Cardiac muscle cell (in vitro differentiated cells and primary cell): Measurements from ENCODE around the gene RNF182. TPM values are rescaled to one million over a fixed set of nuclear protein-coding genes. Genes with fewer than 3 reads are reported as not detected.

Experiments
- DNase-seq, 2 donors: peaks; one replicate each; pipeline versions ENCODE4 v3.0.0 to v3.0.0-alpha.2; 2010 to 2017; ENCODE audit warnings: low read depth in 1 of 2, low spot score in 1 of 2
- H3K27ac ChIP-seq: fragments of 200-600 bp; sonication (generic); 2 replicates; pipeline ENCODE4 v1.5.1; 2016
- H3K27me3 ChIP-seq: fragments of 200-600 bp; sonication (generic); 2 replicates; pipeline ENCODE4 v1.6.0; 2016; ENCODE audit warnings: control low read depth
- H3K36me3 ChIP-seq: fragments of 200-600 bp; sonication (generic); 2 replicates; pipeline ENCODE4 v1.5.1; 2016; ENCODE audit warnings: control low read depth
- H3K4me1 ChIP-seq: fragments of 200-600 bp; sonication (generic); 2 replicates; pipeline ENCODE4 v1.8.1; 2017; ENCODE audit warnings: low read depth, mild to moderate bottlenecking, mixed run types
- H3K4me3 ChIP-seq: fragments of 200-600 bp; sonication (generic); 2 replicates; pipeline ENCODE4 v1.5.1; 2016; ENCODE audit warnings: mild to moderate bottlenecking
- H3K9me3 ChIP-seq: fragments of 200-600 bp; sonication (generic); 2 replicates; pipeline ENCODE4 v1.5.1; 2017; ENCODE audit warnings: low read depth, mild to moderate bottlenecking, control low read depth
- CTCF ChIP-seq: IDR thresholded peaks from 2 replicates; pipeline ENCODE4 v1.5.1; 2012; ENCODE audit warnings: low read depth, mild to moderate bottlenecking, low read length
- polyA plus RNA-seq: library from polyadenylated mRNA; unstranded; fragments of >200 nt; fragmentation: Nextera tagmentation; extraction: Ambion mirVana; gene quantifications from 2 replicates; pipeline ENCODE4 v1.2.1, GENCODE V29; 2016
- total RNA-seq: library from RNA; depleted of rRNA; stranded (reverse); fragments of >200 nt; gene quantifications from 2 replicates; pipeline ENCODE4 v1.2.3, GENCODE V29; 2016

Gene RNF182
- total and polyA plus RNA-seq, 2 experiments from 2014 or later, result 1.1 to 1.3 TPM

GRCh38 chr6:13911337-13911736 is 13.4 kb upstream of the RNF182 start:
- Histone ChIP-seq H3K27ac (no peak overlapping the region), H3K36me3 (no peaks in the 10 kb centered on the region), H3K27me3 (peaks cover 16% of the 10 kb centered on the region), H3K4me1 (no peaks in the 10 kb centered on the region), H3K4me3 (no peak overlapping the region), H3K9me3 (no peaks in the 10 kb centered on the region)
- DNase-seq, result no peak
- TF ChIP-seq CTCF, result no peak

- Histone ChIP-seq H3K4me1 (peaks cover 3% of the 10 kb centered on the region), H3K27me3 (no peaks in the 10 kb centered on the region), H3K36me3 (no peaks in the 10 kb centered on the region), H3K9me3 (no peaks in the 10 kb centered on the region), H3K27ac (no peak overlapping the region), H3K4me3 (no peak overlapping the region)
- DNase-seq, result no peak
- TF ChIP-seq CTCF, result no peak
These were observed 11.3 kb upstream of the RNF182 start for GRCh38 chr6:13913226-13914001.

- Histone ChIP-seq H3K36me3 (no peaks in the 10 kb centered on the region), H3K9me3 (no peaks in the 10 kb centered on the region), H3K27ac (no peak overlapping the region), H3K27me3 (no peaks in the 10 kb centered on the region), H3K4me3 (no peak overlapping the region), H3K4me1 (peaks cover 3% of the 10 kb centered on the region)
- TF ChIP-seq CTCF, result no peak
- peak in 1 of 2 donors; percentile 21 for DNase-seq
These were observed 10.4 kb upstream of the RNF182 start for GRCh38 chr6:13914351-13914750.

DNA sequence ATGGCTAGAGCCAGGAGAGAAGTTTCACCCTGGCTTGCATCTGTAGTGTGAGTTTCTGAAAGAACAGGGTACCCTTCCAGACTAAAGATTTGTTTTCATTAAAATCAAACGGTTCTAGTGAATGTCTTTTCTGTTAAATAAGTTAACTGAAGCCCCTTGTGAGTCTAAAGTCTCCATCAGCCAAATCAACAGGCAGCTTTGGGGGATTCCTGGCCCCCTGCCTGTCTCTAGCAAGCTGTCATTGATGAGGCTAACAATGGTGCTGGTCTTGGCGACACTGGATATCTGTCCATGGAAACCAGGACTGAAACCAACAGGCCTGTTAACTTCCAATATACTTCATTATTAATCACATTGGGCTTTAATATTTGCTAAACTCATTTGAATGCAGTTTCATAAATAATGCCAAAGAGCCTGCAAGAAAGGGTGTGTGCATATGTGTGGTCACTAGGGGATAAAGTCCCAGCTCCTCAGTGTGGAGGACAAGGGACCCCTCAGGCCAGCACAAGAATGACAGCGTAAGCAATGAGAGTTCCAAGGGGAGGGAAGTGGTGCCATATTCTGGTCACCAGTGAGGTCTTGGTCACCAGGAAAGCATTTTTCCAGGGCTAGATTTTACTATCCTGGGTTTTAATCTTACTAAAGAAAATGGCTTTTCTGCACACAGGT is 9.1 kb upstream of the RNF182 start:
- H3K9me3 ChIP-seq, result no peaks in the 10 kb centered on the region
- no peaks in the 10 kb centered on the region for H3K27me3 ChIP-seq
- peaks cover 3% of the 10 kb centered on the region for H3K4me1 ChIP-seq
- no peak overlapping the region for H3K27ac ChIP-seq
- no peak for TF ChIP-seq CTCF
- H3K36me3 ChIP-seq, result no peaks in the 10 kb centered on the region
- H3K4me3 ChIP-seq, result no peak overlapping the region
- no peak for DNase-seq

DNA sequence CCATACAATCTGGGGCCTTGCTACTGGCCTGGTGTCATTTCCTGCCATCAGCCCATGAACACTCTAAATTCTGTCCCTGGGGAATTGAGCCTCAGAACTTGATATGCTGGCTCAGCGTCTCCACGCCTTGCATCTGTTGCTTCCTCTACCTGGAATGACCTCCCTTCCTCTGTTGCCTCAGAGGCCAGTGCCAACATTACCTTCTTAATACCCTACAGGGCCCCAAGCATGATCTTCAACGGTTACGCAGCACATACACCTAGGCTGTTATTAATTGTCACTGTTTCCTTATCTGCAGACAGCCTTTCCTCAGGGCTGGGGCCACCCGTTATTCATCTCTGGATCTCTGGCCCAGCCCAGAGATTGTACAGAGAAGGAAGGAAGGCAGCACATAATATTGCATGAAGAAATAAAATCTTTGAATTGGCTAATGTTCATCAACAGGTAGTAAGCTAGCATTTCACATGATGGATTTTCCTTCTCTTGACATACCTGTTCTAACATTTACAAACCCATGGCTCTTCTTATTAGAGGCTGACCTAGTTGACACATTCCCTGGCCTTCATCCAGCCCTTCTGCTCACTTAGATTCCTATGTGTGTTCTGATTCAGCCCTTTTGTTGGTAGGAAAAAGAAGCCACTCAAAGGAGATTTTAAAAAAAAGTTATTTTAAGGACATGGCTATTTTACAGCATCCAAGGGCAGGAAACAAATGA is 8.4 kb upstream of the RNF182 start:
- Histone ChIP-seq H3K9me3 (no peaks in the 10 kb centered on the region), H3K27me3 (no peaks in the 10 kb centered on the region), H3K4me3 (no peak overlapping the region), H3K27ac (no peak overlapping the region), H3K4me1 (peaks cover 3% of the 10 kb centered on the region), H3K36me3 (no peaks in the 10 kb centered on the region)
- no peak for TF ChIP-seq CTCF
- peak in 1 of 2 donors; percentile 25 for DNase-seq
